Retina (tissue), 1 donor: ENCODE data around the gene TMEM108.

Experiments used
- DNase-seq: peaks from one replicate; pipeline ENCODE4 v3.0.0-alpha.2; 2016

Gene TMEM108

GRCh38 chr3:133121450-133121849 lies 83.3 kb downstream of the TMEM108 start:
- peak; percentile 29 for DNase-seq

- DNase-seq, result no peak
Observed at GRCh38 chr3:133123636-133124035, 85.4 kb downstream of the TMEM108 start.

- no peak for DNase-seq
Observed at GRCh38 chr3:133124511-133124910, 86.3 kb downstream of the TMEM108 start.

GRCh38 chr3:133125171-133125570 lies 87.0 kb downstream of the TMEM108 start:
- DNase-seq, result no peak

- no peak for DNase-seq
Observed at GRCh38 chr3:133125802-133126201, 87.6 kb downstream of the TMEM108 start.

GRCh38 chr3:133127381-133127780 lies 89.2 kb downstream of the TMEM108 start:
- DNase-seq, result no peak

GRCh38 chr3:133130168-133130567 lies 92.0 kb downstream of the TMEM108 start:
- no peak for DNase-seq

GRCh38 chr3:133135306-133135705 lies 97.1 kb downstream of the TMEM108 start:
- no peak for DNase-seq

- no peak for DNase-seq
Observed at GRCh38 chr3:133136114-133137041, 98.2 kb downstream of the TMEM108 start.

GRCh38 chr3:133137042-133137996 lies 99.1 kb downstream of the TMEM108 start:
- DNase-seq, result no peak

- no peak for DNase-seq
Observed at GRCh38 chr3:133138017-133138416, 99.8 kb downstream of the TMEM108 start.

- DNase-seq, result no peak
Observed at GRCh38 chr3:133152056-133152455, 113.9 kb downstream of the TMEM108 start.

GRCh38 chr3:133152681-133153220 lies 114.6 kb downstream of the TMEM108 start:
- no peak for DNase-seq

- no peak for DNase-seq
Observed at GRCh38 chr3:133153382-133153781, 115.2 kb downstream of the TMEM108 start.

GRCh38 chr3:133157716-133158115 lies 119.5 kb downstream of the TMEM108 start:
- DNase-seq, result no peak

GRCh38 chr3:133158686-133159085 lies 120.5 kb downstream of the TMEM108 start:
- DNase-seq, result no peak

GRCh38 chr3:133159498-133160475 lies 121.6 kb downstream of the TMEM108 start:
- no peak for DNase-seq

- no peak for DNase-seq
Observed at GRCh38 chr3:133161656-133162055, 123.5 kb downstream of the TMEM108 start.

GRCh38 chr3:133162265-133162664 lies 124.1 kb downstream of the TMEM108 start:
- no peak for DNase-seq

- peak; percentile 21 for DNase-seq
Observed at GRCh38 chr3:133162670-133163305, 124.6 kb downstream of the TMEM108 start.

GRCh38 chr3:133167340-133168024 lies 129.3 kb downstream of the TMEM108 start:
- DNase-seq, result no peak
